ENCODE measurements around the gene HYI. TPM values are rescaled to one million over a fixed set of nuclear protein-coding genes. Genes with fewer than 3 reads are reported as not detected.
A peak's percentile ranks its signal among the peaks of the same experiment; 100 is the strongest.
"Not testable (repeated sequence)": the region's sequence is repeated elsewhere in the genome, so short reads cannot be mapped to it uniquely, and the experiment has no call there.

The HYI gene
- total RNA-seq, 3 donors from 2014 or later: 41.8 to 85.0 (median 79.3) TPM

GRCh38 chr1:43479414-43479813 is 25.7 kb upstream of the HYI start:
- H3K36me3 ChIP-seq (ENCODE audit: low read depth): no peaks in the 10 kb centered on the region

GRCh38 chr1:43477716-43478115 is 24.0 kb upstream of the HYI start:
- no peak for DNase-seq
- H3K4me3 ChIP-seq: no peak overlapping the region
- H3K36me3 ChIP-seq (ENCODE audit: low read depth): no peaks in the 10 kb centered on the region
- intact Hi-C loops (cut with DNase I, micrococcal nuclease): no loop called here
- peaks cover 4% of the 10 kb centered on the region for H3K4me1 ChIP-seq (ENCODE audit: low read depth)
- no peaks in the 10 kb centered on the region for H3K9me3 ChIP-seq
- no peak for ATAC-seq
- no peak for TF ChIP-seq CTCF (IDR thresholded peaks at IDR 0.05)

More at GRCh38 chr1:43479414-43479813, 25.7 kb upstream of the HYI start:
- no peak for TF ChIP-seq CTCF (IDR thresholded peaks at IDR 0.05)
- ATAC-seq (no peak), DNase-seq (no peak)
- peaks cover 4% of the 10 kb centered on the region for H3K4me1 ChIP-seq (ENCODE audit: low read depth)
- H3K9me3 ChIP-seq: no peaks in the 10 kb centered on the region
- no peak overlapping the region for H3K4me3 ChIP-seq
- intact Hi-C loops (cut with DNase I, micrococcal nuclease): no loop called here

GRCh38 chr1:43475611-43476401 is 22.1 kb upstream of the HYI start:
- not testable (repeated sequence) for H3K9me3 ChIP-seq

GRCh38 chr1:43473463-43473862 is 19.7 kb upstream of the HYI start:
- Histone ChIP-seq H3K4me3 (no peak overlapping the region), H3K4me1 (ENCODE audit: low read depth) (no peaks in the 10 kb centered on the region), H3K9me3 (no peaks in the 10 kb centered on the region), H3K36me3 (ENCODE audit: low read depth) (no peaks in the 10 kb centered on the region)
- intact Hi-C loops (cut with DNase I, micrococcal nuclease): no loop called here
- TF ChIP-seq CTCF (IDR thresholded peaks at IDR 0.05): no peak
- DNase-seq (no peak), ATAC-seq (no peak)

More at GRCh38 chr1:43475611-43476401, 22.1 kb upstream of the HYI start:
- DNase-seq; H3K4me3 ChIP-seq; H3K4me1 ChIP-seq (ENCODE audit: low read depth); intact Hi-C loops (cut with DNase I, micrococcal nuclease); H3K36me3 ChIP-seq (ENCODE audit: low read depth): not testable (repeated sequence)
- peak; percentile 74 for ATAC-seq

GRCh38 chr1:43472463-43473151 is 18.9 kb upstream of the HYI start:
- DNase-seq; intact Hi-C loops (cut with DNase I, micrococcal nuclease); H3K9me3 ChIP-seq; H3K4me3 ChIP-seq; H3K4me1 ChIP-seq (ENCODE audit: low read depth); H3K36me3 ChIP-seq (ENCODE audit: low read depth): not testable (repeated sequence)
- peak; percentile 54 for ATAC-seq

GRCh38 chr1:43472087-43472462 is 18.3 kb upstream of the HYI start:
- ATAC-seq: no peak
- H3K4me3 ChIP-seq: no peak overlapping the region
- H3K4me1 ChIP-seq (ENCODE audit: low read depth): no peaks in the 10 kb centered on the region
- H3K9me3 ChIP-seq: no peaks in the 10 kb centered on the region
- intact Hi-C loops (cut with DNase I, micrococcal nuclease): no loop called here
- no peak for DNase-seq
- no peaks in the 10 kb centered on the region for H3K36me3 ChIP-seq (ENCODE audit: low read depth)
- no peak for TF ChIP-seq CTCF (IDR thresholded peaks at IDR 0.05)

Measured in mucosa of descending colon (tissue), 3 donors.